Measurements from ENCODE around the gene MYL10. TPM values are rescaled to one million over a fixed set of nuclear protein-coding genes. Genes with fewer than 3 reads are reported as not detected.
"Not testable (repeated sequence)": the region's sequence is repeated elsewhere in the genome, so short reads cannot be mapped to it uniquely, and the experiment has no call there.

The MYL10 gene
- total RNA-seq, 1 donor from 2014 or later = not detected

DNA sequence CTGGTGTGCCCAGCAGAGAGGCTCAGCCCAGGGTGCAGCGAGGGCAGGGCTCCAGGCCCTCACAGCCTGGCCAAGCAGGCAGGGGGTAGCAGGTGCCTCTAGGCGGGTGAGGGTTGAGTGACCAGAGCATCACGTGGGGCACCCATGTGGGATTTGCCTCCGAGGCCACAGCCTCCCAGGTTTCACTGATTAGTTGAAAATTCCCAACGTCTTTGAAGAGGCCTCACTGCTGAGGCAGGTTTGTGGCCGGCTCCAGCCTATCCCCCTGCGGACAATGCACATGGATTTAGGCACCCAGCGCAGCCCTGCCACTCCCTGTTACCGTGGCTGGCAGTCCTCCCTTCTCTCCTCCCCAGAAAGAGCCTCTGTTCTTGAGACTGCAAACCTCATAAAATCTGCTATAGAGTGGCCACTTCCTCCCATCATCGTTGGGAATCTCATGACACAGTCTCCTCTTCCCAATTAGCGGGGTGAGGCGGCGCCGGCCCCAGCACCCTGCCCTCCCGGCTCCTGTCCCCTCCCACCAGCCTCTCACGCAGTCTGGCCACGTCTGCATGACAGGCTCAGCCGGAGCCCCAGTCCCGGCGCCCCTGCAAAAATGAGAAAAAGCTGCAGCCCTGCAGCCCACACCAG is 10.8 kb downstream of the MYL10 start:
- DNase-seq = no peak

GRCh38 chr7:101617451-101618206 is 11.5 kb downstream of the MYL10 start:
- DNase-seq = no peak

GRCh38 chr7:101615446-101615845 is 13.7 kb downstream of the MYL10 start:
- DNase-seq = no peak

GRCh38 chr7:101614939-101615302 is 14.2 kb downstream of the MYL10 start:
- no peak for DNase-seq

GRCh38 chr7:101614098-101614938 is 14.8 kb downstream of the MYL10 start:
- DNase-seq = no peak

GRCh38 chr7:101612885-101613515 is 16.1 kb downstream of the MYL10 start:
- no peak for DNase-seq

GRCh38 chr7:101608772-101609713 is 20.1 kb downstream of the MYL10 start:
- no peak for DNase-seq

DNA sequence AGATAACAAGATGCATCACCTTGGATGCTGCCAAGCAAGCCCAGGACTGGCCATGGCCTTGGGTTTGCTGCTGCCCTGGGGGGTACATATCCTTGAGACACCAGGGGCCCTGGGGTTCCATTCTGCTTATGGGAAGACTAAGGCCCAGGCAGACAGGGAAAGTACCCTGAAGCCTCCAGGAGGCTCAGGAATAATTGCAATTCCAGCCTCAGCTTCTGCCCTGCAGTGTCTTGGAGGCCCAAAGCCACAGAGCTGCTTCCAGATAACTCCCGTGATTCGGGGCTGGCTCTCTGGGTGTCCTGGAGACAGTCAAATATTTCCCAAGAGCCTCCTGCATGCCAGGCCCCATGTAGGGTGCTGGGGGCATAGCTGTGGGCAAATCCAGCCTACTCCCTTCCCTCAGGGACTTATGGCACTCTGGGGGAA is 22.6 kb downstream of the MYL10 start:
- DNase-seq = no peak

DNA sequence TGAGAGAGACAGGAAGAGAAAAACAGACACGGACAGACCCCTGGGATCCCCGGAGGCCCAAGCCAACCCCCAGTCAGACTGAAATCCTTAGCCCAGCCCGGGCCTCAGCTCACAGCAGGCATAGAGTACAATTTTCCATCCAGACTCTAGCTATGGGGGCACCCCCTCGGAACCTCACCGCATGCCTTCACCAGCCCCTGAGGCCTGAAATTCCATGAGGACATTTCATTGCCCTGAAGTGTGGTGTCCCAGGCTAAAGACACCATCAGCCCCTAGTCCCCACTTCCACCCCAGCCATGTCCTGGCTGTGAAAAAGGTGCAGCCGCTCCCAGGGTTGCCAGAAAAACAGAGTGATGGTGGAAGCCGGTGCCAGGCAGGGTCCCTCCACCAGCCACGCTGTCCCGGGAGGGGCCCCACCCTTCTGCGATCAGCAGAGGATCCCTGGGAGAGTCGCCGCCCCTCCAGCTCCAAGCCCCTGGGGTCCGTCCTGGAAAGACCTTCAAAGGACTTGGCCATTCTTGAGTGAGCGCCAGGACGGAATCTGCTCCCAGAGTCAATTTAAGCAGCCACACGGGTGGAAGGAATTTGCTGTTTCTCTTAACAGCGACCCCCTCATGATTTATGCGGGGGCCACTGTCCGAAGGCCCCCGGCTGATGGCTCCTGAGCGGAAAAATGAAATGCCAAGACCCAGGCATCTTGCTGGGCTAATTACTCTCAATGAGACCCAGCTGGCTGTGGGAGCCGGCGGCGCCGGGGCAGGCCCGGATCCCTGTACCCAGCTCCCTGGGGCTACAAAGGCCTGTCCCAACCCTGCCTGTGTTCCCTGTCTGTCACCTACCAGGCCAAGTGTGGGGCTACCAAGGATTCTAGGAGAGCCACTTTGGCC is 23.2 kb downstream of the MYL10 start:
- DNase-seq = no peak

DNA sequence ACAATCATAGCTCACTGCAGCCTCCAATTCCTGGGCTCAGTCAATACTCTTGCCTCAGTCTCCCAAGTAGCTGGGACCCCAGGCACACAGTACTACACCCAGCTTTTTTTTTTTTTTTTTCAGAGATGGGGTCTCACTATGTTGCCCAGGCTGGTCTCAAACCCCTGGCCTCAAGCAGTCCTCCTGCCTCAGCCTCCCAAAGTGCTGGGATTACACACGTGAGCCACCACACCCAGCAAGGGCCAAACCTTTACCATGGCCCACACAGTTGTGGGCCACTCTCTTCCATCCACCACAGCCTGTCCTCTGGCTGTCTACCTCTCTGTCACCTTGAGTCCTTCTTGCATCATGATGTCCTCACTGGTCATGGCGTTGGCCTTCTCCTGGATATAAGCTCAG is 24.2 kb downstream of the MYL10 start:
- DNase-seq = not testable (repeated sequence)

DNA sequence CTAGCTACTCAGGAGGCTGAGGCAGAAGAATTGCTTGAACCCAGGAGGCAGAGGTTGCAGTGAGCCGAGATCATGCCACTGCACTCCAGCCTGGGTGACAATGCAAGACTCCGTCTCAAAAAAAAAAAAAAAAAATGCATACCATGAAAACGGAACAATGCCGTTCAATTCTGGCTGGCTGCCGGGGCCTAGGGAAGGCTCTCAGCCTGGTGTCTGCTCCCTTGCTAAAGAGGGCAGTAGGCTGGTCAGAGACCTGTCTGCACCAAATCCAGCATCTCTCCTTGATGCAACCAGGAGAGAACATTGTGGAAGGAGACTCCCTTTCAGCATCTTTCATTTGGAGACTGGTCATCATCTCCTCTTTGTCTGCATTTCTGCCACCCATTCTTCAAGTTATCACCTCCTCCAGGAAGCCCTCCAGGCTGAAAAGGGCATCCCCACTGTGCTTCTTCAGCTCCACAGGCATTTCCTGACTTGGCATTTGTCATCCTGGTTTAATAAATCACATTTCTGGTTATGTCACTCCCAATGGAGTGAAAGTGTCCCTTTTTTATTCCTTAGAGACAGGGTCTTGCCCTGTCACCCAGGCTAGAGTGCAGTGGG is 24.7 kb downstream of the MYL10 start:
- no peak for DNase-seq

DNA sequence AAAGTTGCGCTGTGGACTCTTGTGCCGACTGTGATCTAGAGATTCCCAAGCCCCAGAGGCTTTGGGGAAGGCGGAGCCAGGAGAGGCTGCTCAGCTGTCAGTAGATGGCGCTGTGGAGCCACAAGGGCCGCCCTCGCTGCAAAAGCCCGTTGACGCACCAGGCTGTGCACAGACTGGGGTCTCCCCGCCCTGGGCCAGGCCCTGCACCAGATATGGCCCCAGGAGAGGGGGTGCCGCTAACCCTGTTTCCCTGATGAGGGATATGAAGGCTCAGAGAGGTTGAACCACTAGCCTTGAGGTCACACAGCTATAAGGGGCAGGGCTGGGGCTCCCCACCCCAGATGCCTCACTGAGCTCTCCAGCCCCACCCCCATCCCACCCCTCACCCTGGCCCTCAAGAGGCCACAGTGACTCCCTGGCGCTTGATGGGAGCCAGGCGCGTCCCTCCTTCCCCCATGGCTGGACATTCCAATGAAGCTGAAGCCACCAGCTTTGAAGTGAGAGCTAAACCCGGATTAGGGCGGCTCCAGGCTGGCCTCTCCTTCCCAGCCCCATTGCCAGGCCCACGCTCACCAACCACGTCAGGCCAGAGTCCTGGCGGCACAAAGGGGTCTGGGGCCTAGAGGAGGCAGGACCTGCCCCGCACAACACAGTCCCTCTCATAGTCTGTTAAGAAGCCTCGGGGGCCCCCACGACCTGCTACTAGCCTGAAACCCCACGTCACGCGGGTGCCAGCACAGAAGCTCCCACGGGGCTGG is 26.4 kb downstream of the MYL10 start:
- peak; percentile 38 for DNase-seq

GRCh38 chr7:101602082-101602481 is 27.0 kb downstream of the MYL10 start:
- DNase-seq = no peak

- no peak for DNase-seq
These were observed 29.3 kb downstream of the MYL10 start for GRCh38 chr7:101599787-101600186.

- no peak for DNase-seq
These were observed 29.9 kb downstream of the MYL10 start for GRCh38 chr7:101598986-101599771.

GRCh38 chr7:101598422-101598985 is 30.6 kb downstream of the MYL10 start:
- DNase-seq = no peak

DNA sequence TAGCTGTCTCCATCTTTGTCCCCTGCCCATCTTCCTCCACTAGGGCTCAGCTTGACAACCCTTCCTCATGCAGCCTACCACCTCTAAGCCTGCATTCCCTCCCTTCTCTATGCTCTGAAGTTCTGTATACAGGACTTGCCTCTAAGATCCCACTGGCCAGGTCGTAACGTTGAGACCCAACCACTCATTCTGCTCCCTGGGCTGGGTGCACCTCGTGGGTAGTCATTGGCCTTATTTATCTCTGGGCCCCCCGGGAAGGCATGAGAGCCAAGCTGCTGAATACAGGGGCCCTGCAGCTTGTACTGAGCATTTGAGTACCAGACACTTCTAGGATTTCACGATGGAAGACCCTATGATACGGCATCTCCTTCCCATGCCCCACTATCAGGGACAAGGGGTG is 31.2 kb downstream of the MYL10 start:
- DNase-seq = no peak

- DNase-seq = no peak
These were observed 32.2 kb downstream of the MYL10 start for GRCh38 chr7:101596898-101597297.

Data from occipital lobe (tissue), 2 donors.